ENCODE results near the gene HADHB. TPM values are rescaled to one million over a fixed set of nuclear protein-coding genes. Genes with fewer than 3 reads are reported as not detected.
"Not testable (repeated sequence)": the region's sequence is repeated elsewhere in the genome, so short reads cannot be mapped to it uniquely, and the experiment has no call there.

Gene HADHB
- total RNA-seq, 1 donor from 2014 or later, result 1,332 TPM

DNA sequence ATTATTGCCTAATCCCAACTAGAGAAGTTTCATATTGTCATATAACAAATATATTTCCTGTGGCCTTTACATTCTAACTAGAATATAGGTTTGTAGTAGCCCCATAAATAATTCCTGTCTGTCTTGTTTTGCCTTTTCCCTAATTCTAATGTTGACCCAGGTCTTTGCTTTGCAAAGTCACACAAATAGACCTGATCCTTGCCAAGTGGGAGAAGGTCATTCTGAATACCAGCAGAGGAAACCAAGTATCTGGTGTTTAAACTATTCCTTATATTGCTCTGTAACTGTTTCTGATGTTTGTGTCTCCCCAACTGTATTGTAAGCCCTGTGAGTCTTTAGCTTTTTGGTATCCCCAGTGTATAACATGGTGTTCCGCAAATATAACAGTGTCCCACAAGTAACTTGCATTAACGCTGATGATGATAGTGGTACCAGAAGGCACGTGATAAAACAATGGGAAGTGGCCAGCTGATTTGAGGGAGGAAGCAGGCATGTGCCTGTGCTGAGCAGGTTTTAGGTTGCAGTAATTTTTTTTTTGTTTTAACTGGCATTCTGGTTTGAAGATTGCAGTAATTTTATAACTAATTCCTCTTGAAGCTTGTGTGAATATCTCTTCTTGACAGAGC, 11.1 kb downstream of the HADHB start:
- intact Hi-C loops (cut with micrococcal nuclease), result no loop called here
- peaks cover 89% of the 10 kb centered on the region for H3K4me1 ChIP-seq
- H3K9me3 ChIP-seq (replicated peaks), result no peaks in the 10 kb centered on the region
- no peak for DNase-seq
- TF ChIP-seq CTCF (IDR thresholded peaks at IDR 0.05; ENCODE audit: borderline replicate concordance), result no peak
- H3K27me3 ChIP-seq (ENCODE audit: low read depth), result no peaks in the 10 kb centered on the region
- peaks cover 30% of the 10 kb centered on the region for H3K36me3 ChIP-seq
- peak overlapping the region; percentile 99 for H3K27ac ChIP-seq (replicated peaks)
- no peak overlapping the region for H3K4me3 ChIP-seq

GRCh38 chr2:26258836-26259235, 14.1 kb downstream of the HADHB start:
- DNase-seq; H3K9me3 ChIP-seq (replicated peaks); H3K27me3 ChIP-seq (ENCODE audit: low read depth); H3K27ac ChIP-seq (replicated peaks); intact Hi-C loops (cut with micrococcal nuclease); H3K4me3 ChIP-seq: not testable (repeated sequence)
- H3K36me3 ChIP-seq, result peaks cover 55% of the 10 kb centered on the region
- H3K4me1 ChIP-seq, result peaks cover 59% of the 10 kb centered on the region

DNA sequence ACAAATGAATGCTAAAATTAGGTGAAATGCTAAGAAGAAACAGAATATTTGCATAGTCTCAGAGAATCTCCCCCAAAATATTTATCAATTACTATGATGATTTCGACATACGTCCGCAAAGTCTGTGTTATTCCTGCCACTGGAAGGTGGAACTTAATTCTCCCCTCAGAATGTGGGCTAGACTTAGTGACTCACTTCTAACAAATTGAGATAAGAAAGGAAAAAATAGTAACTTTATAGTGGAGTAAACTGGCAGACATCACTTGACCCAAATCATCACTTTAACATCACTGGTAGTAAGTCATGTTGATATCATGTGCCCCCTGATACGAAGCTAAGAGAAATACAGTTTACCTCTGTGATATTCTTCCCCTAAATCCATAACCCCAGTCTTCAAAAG, 23.5 kb downstream of the HADHB start:
- H3K4me1 ChIP-seq, result peaks cover 46% of the 10 kb centered on the region
- DNase-seq, result no peak
- H3K4me3 ChIP-seq, result no peak overlapping the region
- H3K27me3 ChIP-seq (ENCODE audit: low read depth), result no peaks in the 10 kb centered on the region
- peaks cover 51% of the 10 kb centered on the region for H3K36me3 ChIP-seq
- H3K27ac ChIP-seq (replicated peaks), result peak overlapping the region; percentile 89
- TF ChIP-seq CTCF (IDR thresholded peaks at IDR 0.05; ENCODE audit: borderline replicate concordance), result no peak
- intact Hi-C loops (cut with micrococcal nuclease), result no loop called here
- H3K9me3 ChIP-seq (replicated peaks), result no peaks in the 10 kb centered on the region

DNA sequence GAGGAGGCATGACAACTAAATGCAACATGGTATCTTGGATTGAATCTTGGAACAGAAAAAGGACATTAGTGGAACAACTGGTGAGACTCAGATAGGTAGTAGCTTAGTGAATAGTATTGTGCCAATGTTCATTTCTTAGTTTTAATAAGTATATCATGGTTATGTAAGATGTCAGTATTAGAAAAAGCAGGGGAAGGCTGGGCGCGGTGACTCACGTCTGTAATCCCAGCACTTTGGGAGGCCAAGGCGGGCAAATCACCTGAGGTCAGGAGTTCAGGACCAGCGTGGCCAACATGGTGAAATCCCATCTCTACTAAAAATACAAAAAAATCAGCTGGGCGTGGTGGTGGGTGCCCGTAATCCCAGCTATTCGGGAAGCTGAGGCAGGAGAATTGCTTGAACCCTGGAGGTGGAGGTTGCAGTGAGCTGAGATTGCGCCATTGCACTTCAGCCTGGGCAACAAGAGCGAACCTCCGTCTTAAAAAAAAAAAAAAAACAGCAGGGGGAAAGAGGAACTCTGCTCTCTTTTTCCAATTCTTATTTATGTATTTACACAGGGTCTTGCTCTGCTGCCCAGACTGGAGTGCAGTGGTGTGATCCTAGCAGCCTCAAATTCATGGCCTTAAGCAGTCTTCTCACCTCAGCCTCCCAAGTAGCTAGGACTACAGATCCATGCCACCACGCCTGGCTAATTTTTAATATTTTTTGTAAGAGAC, 24.1 kb downstream of the HADHB start:
- intact Hi-C loops (cut with micrococcal nuclease); DNase-seq; H3K9me3 ChIP-seq (replicated peaks); H3K4me3 ChIP-seq; H3K27me3 ChIP-seq (ENCODE audit: low read depth): not testable (repeated sequence)
- H3K36me3 ChIP-seq, result peaks cover 45% of the 10 kb centered on the region
- H3K27ac ChIP-seq (replicated peaks), result peak overlapping the region; percentile 89
- peaks cover 52% of the 10 kb centered on the region for H3K4me1 ChIP-seq

GRCh38 chr2:26269571-26270158, 24.9 kb downstream of the HADHB start:
- DNase-seq, result no peak

GRCh38 chr2:26270373-26270772, 25.6 kb downstream of the HADHB start:
- Histone ChIP-seq H3K4me3 (no peak overlapping the region), H3K9me3 (replicated peaks) (no peaks in the 10 kb centered on the region), H3K27ac (replicated peaks) (peak overlapping the region; percentile 89), H3K36me3 (peaks cover 36% of the 10 kb centered on the region), H3K4me1 (peaks cover 67% of the 10 kb centered on the region), H3K27me3 (ENCODE audit: low read depth) (no peaks in the 10 kb centered on the region)
- intact Hi-C loops (cut with micrococcal nuclease), result no loop called here
- DNase-seq, result no peak
- no peak for TF ChIP-seq CTCF (IDR thresholded peaks at IDR 0.05; ENCODE audit: borderline replicate concordance)

More at GRCh38 chr2:26269571-26270158, 24.9 kb downstream of the HADHB start:
- Histone ChIP-seq H3K4me1 (peaks cover 60% of the 10 kb centered on the region), H3K27ac (replicated peaks) (peak overlapping the region; percentile 89), H3K4me3 (no peak overlapping the region), H3K9me3 (replicated peaks) (no peaks in the 10 kb centered on the region), H3K36me3 (peaks cover 38% of the 10 kb centered on the region), H3K27me3 (ENCODE audit: low read depth) (no peaks in the 10 kb centered on the region)
- no peak for TF ChIP-seq CTCF (IDR thresholded peaks at IDR 0.05; ENCODE audit: borderline replicate concordance)
- intact Hi-C loops (cut with micrococcal nuclease), result no loop called here

Data from left ventricle myocardium inferior (tissue), 1 donor.